Measurements from ENCODE around the gene LMNA.
A peak's percentile ranks its signal among the peaks of the same experiment; 100 is the strongest.
"Not testable (repeated sequence)": the region's sequence is repeated elsewhere in the genome, so short reads cannot be mapped to it uniquely, and the experiment has no call there.

Gene LMNA

DNA sequence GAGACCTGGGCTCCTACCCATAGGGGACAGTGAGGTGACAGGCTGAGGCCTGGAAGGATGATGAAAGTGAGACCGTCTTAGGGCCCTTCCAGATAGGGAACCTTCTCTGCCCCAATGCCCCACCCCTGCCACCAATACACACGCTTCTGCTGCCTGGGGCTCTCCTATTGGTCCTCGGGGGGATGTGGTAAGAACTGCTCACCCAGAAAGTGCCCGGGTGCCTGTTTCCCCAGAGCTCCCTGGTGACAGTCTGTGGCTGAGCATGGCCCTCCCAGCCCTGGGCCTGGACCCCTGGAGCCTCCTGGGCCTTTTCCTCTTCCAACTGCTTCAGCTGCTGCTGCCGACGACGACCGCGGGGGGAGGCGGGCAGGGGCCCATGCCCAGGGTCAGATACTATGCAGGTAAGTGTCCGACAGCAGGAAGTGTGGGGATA lies 39.8 kb downstream of the LMNA start:
- DNase-seq (ENCODE audit: extremely low spot score, insufficient read length, low read depth) = peak; percentile 79
- FAIRE-seq = peak; percentile 97

- DNase-seq (ENCODE audit: extremely low spot score, insufficient read length, low read depth) (no peak), FAIRE-seq (no peak)
These were observed 41.4 kb downstream of the LMNA start for GRCh38 chr1:156155756-156156510.

DNA sequence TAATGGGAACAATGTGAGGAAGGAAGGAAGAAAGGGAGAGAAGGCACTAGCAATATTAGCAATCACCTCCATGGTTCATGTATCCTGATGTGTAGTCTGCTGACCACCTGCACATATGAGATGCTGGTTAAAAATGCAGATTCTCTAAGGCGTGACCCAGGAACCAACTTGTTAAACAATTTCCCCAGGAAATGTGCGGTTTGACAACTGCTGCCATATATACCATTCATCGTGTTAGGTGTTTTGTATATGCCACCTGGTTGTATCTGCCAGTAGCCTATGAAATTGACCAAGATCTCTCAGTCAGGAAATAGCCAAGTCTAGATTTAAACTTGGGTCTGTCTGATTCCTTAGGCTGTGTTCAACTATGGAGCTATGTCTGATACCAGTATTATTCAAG lies 43.0 kb downstream of the LMNA start:
- DNase-seq (ENCODE audit: extremely low spot score, insufficient read length, low read depth) (no peak), FAIRE-seq (peak; percentile 78)

DNA sequence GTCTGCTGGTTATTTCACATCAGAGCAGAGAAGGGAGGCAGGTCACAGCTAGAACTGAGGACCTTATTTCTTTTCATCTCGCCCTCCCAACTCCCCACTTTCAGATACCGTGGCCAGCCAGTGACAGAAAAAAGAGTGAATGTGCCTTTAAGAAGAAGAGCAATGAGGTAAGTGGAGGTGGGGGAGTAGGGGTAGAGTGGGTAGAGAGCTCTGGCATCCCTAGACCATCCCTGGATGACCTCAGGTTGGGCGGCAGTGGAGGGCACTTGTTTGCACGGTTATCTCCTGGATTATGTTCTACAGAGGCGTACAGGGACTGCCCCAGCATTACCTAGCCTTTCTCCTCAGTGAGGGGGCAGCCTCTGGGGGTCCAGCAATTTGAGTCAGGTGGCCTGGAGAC lies 43.5 kb downstream of the LMNA start:
- DNase-seq (ENCODE audit: extremely low spot score, insufficient read length, low read depth) = no peak
- FAIRE-seq = no peak

DNA sequence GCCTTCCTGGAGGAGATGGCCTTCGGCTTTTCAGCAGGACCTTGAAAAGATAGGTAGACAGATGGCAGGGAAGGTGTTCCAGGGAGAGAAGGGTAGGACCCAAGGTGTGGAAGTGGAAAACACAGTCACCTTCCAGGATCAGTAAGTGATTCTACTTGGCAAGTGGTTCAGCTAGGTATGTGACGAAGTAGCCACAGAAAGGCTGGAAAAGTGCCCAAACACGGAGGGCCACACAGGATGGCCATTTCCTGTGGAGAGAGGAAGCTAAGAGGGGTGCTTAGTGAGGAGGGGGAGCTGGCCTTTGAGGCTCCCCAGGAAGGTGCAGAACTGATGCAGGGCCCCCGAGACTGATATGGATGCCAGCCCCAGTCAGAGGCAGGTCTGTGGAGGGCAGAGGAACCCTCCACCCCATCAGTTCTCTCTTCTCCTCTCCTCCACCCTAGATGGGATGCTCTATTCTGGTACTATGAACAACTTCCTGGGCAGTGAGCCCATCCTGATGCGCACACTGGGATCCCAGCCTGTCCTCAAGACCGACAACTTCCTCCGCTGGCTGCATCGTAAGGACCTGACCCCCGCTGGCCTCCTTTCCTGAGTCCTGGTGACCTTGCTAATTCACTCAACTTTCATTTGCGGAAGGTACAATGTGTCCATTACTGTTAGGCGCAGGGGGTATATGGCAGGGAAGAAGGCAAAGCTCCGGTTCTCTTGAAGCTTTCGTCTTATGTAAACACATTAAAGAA lies 45.7 kb downstream of the LMNA start:
- DNase-seq (ENCODE audit: extremely low spot score, insufficient read length, low read depth) (no peak), FAIRE-seq (no peak)

DNA sequence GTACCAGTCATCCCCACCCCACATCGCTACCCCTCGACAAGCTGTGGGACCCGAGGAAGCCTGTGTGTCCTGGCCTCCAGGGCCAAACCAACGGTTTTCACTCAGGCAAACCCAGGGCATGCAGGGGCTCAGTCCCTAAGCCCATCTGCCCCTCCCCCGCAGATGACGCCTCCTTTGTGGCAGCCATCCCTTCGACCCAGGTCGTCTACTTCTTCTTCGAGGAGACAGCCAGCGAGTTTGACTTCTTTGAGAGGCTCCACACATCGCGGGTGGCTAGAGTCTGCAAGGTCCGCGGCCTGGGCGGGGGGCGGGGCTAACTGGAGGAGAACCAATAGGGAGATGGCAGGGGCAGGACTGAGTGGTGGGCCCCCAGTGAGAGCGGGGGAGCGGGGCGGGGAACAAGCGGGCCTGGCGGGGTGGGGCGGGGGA lies 46.2 kb downstream of the LMNA start:
- FAIRE-seq = no peak

GRCh38 chr1:156162430-156163037 lies 48.0 kb downstream of the LMNA start:
- DNase-seq (ENCODE audit: extremely low spot score, insufficient read length, low read depth) (no peak), FAIRE-seq (no peak)

More for the DNA sequence above, 46.2 kb downstream of the LMNA start:
- DNase-seq (ENCODE audit: extremely low spot score, insufficient read length, low read depth) = no peak

- FAIRE-seq (no peak), DNase-seq (ENCODE audit: extremely low spot score, insufficient read length, low read depth) (no peak)
These were observed 49.2 kb downstream of the LMNA start for GRCh38 chr1:156163712-156164111.

DNA sequence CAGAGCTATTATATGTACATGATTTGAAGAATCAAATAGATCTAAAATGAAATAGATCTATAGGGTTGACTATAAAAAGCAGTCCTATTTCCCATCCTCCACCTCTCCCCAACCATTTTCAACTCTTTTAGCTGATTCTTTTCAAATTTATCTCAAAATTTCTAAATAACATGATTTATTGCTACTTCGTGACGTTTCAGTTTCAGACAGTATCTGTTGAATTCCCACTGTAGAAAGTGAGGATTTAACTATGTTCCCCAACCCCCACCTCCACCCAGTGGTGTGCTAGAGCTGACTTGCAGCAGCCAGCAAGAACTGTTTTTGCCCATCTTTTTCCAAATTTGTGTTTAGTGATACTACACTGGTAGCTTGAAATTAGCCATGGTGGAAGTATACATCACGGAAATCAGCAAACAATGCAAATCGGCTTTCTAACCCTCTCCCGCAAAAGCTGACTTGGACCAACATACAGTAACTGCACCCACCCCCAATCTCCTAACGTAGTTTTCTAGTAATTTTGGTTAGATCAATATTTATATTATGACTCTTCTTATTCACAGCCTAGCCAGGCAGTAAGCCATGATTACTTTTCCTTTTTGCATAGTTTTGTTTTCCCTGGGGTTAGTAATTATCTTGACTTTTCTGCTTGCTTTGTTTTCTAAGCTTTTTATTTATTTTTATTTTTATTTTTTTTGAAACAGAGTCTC lies 49.8 kb downstream of the LMNA start:
- DNase-seq (ENCODE audit: extremely low spot score, insufficient read length, low read depth) (no peak), FAIRE-seq (no peak)

GRCh38 chr1:156165083-156165482 lies 50.6 kb downstream of the LMNA start:
- FAIRE-seq (peak; percentile 46), DNase-seq (ENCODE audit: extremely low spot score, insufficient read length, low read depth) (no peak)

GRCh38 chr1:156167536-156167935 lies 53.0 kb downstream of the LMNA start:
- FAIRE-seq (no peak), DNase-seq (ENCODE audit: extremely low spot score, insufficient read length, low read depth) (no peak)

DNA sequence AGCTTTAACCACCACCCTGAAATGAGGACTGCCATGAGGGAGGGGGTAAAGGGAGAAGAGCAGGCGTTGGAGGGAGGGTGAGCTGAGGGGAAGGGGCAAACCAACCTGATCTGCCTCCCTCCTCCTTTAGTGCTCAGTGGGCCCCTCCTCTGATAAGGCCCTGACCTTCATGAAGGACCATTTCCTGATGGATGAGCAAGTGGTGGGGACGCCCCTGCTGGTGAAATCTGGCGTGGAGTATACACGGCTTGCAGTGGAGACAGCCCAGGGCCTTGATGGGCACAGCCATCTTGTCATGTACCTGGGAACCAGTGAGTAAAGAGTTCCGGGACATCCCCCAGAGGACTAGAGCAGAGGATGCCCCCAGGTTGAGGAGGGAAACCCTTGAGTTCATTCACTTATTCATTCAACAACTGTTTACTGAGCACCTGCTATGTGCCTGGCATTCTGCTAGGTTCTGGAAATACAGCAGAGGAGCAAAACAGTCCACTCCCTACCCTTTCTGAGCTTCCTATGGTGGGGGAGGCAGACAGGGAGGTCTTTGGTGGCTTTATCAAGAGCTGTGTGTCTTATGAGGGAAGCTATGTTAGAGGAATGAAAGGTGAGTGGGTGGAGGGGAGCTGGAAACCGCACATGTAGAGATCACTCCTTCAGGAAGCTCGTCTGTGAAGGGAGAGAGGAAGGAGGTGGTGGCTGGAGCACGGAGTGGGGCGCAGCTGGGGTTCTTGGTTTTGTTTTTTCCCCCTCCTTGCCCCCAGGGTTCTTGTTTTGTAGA lies 58.4 kb downstream of the LMNA start:
- no peak for FAIRE-seq

GRCh38 chr1:156176610-156177210 lies 62.2 kb downstream of the LMNA start:
- no peak for DNase-seq (ENCODE audit: extremely low spot score, insufficient read length, low read depth)
- FAIRE-seq = no peak

More for the DNA sequence above, 58.4 kb downstream of the LMNA start:
- no peak for DNase-seq (ENCODE audit: extremely low spot score, insufficient read length, low read depth)

GRCh38 chr1:156177919-156178654 lies 63.6 kb downstream of the LMNA start:
- FAIRE-seq = no peak

DNA sequence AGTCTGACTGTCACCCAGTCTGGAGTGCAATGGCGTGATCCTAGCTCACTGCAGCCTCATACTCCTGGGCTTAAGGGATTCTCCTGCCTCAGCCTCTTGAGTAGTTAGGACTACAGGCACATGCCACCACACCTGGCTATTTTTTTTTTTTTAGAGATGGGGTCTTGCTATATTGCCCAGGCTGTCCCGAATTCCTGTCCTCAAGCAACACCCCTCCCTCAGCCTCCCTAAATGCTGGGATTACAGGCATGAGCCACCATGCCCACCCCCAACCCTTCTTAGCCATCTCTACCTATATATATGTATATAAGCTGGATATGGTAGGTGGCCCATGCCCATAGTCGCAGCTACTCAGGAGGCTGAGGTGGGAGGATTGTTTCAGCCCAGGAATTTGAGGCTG lies 66.0 kb downstream of the LMNA start:
- FAIRE-seq = no peak
- DNase-seq (ENCODE audit: extremely low spot score, insufficient read length, low read depth) = no peak

More at GRCh38 chr1:156177919-156178654, 63.6 kb downstream of the LMNA start:
- no peak for DNase-seq (ENCODE audit: extremely low spot score, insufficient read length, low read depth)

- not testable (repeated sequence) for FAIRE-seq; DNase-seq (ENCODE audit: extremely low spot score, insufficient read length, low read depth)
These were observed 66.9 kb downstream of the LMNA start for GRCh38 chr1:156181391-156181924.

GRCh38 chr1:156182010-156182779 lies 67.7 kb downstream of the LMNA start:
- not testable (repeated sequence) for DNase-seq (ENCODE audit: extremely low spot score, insufficient read length, low read depth); FAIRE-seq

All from GM18507 (cell line).